DOHH2 (cell line): ENCODE data around the gene SLK.

Experiments used
- EZH2phosphoT487 ChIP-seq: fragments of 200-600 bp; sonication (generic); IDR thresholded peaks from 2 replicates; pipeline ENCODE4 v1.6.1; 2017; ENCODE audit warnings: borderline replicate concordance, mild to moderate bottlenecking, antibody characterized with exemption, low read length, moderate library complexity, mixed read lengths
- TF ChIP-seq, protein P1 (sequence below): fragments of 200-600 bp; sonication (generic); IDR thresholded peaks from one replicate; pipeline ENCODE4 v1.5.1; 2014; ENCODE audit warnings: antibody characterized with exemption, mild to moderate bottlenecking, low read depth, low read length; ENCODE audit not compliant: poor library complexity, severe bottlenecking

DNA sequence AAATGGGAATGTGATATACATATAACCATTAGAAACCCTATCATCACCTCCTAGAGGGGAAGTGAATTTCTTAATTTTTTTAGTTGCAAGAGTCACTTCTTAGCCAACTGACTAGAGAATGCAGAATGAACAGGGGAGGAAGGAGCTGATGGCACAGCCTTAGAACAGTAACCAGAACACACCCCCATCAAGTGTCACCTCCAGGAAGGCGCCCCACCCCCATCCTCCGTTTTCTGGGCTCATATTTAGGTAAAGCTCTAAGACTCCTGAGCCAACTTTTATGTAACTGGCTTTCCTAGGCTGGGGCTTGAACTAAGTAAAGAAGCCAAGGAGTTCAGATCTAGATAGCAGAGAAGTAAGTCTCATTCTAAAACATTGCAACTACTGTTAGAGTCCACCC lies 64.7 kb downstream of the SLK start:
- TF ChIP-seq EZH2phosphoT487 = no peak
- TF ChIP-seq, protein P1, sequence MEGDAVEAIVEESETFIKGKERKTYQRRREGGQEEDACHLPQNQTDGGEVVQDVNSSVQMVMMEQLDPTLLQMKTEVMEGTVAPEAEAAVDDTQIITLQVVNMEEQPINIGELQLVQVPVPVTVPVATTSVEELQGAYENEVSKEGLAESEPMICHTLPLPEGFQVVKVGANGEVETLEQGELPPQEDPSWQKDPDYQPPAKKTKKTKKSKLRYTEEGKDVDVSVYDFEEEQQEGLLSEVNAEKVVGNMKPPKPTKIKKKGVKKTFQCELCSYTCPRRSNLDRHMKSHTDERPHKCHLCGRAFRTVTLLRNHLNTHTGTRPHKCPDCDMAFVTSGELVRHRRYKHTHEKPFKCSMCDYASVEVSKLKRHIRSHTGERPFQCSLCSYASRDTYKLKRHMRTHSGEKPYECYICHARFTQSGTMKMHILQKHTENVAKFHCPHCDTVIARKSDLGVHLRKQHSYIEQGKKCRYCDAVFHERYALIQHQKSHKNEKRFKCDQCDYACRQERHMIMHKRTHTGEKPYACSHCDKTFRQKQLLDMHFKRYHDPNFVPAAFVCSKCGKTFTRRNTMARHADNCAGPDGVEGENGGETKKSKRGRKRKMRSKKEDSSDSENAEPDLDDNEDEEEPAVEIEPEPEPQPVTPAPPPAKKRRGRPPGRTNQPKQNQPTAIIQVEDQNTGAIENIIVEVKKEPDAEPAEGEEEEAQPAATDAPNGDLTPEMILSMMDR = no peak
